NCI-H2196 (cell line): ENCODE measurements around the gene GABRR2.
A peak's percentile ranks its signal among the peaks of the same experiment; 100 is the strongest.
"Not testable (repeated sequence)": the region's sequence is repeated elsewhere in the genome, so short reads cannot be mapped to it uniquely, and the experiment has no call there.

Experiments
- DNase-seq: peaks from one replicate; lab custom pipeline; 2025; ENCODE audit not compliant: unreplicated experiment; lab: John Stamatoyannopoulos, UW

GABRR2 gene

DNA sequence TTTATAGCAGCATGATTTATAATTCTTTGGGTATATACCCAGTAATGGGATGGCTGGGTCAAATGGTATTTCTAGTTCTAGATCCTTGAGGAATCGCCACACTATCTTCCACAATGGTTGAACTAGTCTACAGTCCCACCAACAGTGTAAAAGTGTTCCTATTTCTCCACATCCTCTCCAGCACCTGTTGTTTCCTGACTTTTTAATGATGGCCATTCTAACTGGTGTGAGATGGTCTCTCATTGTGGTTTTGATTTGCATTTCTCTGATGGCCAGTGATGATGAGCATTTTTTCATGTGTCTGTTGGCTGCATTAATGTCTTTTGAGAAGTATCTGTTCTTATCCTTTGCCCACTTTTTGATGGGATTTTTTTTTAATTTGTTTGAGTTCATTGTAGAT, 20.0 kb downstream of the GABRR2 start:
- not testable (repeated sequence) for DNase-seq

DNA sequence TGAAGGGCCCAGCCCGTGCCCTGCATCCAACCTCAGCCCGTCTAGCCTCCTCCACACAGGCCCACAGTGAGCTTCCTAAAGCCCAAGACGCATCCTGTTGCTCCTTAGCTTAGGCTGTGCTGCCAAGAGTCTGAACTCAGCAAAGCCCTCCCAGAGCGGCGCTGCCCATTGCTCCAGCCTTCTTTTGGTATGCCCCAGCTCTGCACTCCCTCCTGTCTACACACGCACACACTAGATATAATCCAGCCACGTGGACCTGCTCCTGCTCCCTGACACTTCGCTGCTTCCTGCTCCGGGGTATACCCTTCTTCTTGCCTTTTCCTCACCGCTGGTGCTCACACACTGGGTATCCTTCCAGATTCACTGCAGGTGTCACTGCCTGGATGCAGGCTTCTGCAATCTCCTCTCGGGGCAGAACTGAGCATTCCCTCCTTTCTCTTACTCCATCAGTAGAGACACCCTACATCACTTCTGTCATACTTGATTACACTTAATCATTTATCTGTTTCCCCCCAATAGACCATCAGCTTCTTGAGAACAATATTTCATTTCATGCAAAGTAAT, 23.8 kb downstream of the GABRR2 start:
- no peak for DNase-seq

DNA sequence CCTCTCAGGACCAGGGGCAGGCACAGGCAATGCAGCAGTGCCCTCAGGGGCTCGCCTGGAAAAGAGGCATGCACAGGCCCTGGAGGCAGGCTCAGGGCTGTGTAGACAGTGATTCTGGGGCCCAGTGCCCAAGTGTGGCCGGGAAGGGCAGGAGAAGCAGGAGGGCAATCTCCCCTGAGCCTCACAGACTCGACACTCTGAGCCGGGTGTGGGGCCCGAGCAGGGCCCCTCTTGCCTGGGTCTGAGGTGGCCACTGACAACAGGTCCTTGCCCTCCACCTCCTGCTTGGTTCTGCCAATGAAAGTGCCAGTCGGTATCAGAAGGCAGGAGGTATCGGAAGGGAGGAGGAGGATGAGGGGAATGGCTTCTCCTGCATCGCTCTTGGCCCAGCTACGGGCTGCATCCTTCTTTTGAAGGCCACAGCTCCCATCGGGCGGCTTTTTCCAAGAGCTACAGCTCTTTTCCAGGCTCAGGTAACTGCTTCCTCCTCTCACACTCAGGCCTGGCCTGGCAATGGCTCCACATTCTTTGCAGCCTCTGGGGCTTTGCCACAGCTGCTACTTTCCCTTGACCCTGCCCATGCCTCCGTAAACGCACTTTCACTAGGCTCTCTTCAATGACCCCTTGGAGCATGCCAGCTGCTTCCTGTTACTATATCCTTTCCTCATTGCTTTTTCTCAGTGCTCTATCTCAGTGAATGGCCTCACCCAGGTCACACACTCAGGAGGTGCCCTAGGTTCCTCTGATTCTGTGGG, 24.5 kb downstream of the GABRR2 start:
- DNase-seq = peak; percentile 11

DNA sequence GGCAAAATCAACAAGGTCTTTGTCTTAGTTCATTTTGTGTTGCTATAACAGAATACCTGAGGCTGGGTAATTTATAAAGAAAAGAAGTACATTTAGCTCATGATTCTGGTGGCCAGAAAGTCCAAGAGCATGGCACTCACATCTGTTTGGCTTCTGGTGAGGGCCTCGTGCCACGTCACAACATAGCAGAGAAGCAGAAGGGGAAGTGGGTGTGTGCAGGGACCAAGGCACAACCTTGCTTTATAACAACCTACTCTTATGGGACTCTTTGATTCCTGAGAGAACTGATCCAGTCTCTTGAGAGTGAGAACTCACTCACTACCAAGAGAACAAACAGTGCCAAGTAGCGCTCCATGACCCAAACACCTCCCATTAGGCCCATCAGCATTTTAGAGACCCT, 25.4 kb downstream of the GABRR2 start:
- DNase-seq = no peak

DNA sequence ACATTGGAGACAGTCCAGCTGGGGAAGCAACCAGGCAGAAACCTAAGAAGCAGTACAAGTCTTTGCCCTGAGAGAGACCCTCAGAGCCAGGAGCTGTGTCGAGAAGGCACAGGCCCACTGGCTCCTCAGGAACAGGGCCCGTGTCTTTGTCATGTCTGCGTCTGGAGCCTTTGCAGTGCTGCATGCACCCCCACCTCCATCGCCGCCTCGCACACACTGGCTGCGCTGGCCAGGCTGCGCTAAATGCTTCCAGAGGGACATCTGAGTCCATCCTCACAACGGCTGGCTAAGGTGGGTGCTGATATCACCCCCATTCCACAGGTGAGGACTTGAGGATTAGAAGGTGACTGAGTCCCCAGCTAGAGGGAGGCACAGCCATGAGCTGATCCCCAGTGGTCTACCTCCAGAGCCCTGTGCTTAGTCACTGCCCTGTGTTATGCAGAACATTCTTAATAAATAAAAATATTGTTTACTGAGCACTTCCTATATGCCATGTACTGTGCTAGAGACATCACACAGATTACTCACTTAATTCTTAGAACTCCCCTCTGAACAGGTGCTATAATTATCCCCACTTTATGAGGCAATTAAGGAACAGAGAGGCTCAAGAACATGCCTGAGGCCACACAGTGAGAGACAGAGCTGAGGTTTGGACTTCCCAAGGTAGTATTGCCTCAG, 27.6 kb downstream of the GABRR2 start:
- no peak for DNase-seq

DNA sequence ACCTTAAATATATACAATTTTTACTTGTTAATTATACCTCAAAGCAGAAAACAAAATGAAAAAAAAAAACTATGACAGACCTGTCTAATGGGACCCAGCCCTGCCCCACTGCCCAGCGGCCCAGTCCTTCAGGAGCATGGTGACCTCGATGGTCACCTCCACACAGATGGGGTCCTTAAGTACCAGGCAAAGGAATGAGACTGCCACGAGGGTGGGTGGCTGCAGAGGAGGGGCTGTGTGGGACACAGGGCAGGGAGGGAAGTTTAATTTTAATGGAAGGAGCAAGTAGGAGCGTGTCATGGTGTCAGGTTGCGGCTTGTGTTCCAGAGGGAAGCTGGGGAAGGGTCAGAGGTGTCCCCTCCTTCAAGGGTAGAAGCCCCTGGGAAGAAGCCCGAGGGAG, 28.6 kb downstream of the GABRR2 start:
- DNase-seq = no peak

DNA sequence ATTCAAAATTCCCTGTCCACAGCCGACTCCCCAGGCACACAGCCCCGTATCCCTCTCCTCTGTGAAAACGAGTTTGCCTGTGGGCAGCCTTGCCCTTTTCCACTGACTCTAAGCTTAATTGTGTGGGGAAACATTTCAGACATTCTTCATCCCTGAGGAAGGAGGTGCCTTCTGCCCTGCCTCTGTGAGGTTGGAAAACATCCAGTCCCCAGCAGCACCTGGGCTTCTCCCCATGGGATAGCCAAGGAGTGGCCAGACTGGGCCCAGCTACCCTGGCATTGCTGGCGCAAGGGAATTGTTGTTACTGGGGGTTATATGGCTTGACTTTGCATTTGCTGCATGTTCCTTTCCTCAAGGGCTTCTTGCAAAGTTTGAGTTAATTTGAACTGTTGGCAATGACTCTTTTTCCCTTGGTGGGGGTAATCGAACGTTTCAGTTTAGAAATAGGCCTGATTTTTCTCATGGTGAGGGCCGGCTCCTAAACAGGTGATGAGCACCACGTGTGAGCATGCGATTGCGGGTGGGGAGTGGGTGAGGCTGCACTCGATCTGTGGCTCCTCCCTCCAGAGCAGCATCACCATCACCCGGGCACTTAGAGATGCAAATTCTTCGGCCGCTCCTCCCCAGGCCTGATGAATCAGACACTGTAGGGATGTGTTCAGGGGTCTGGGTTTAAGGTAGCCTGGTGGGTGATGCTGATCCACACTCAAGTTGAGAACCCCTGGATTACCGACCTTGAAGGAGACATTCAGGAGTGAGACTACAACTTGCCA, 29.9 kb downstream of the GABRR2 start:
- DNase-seq = no peak

DNA sequence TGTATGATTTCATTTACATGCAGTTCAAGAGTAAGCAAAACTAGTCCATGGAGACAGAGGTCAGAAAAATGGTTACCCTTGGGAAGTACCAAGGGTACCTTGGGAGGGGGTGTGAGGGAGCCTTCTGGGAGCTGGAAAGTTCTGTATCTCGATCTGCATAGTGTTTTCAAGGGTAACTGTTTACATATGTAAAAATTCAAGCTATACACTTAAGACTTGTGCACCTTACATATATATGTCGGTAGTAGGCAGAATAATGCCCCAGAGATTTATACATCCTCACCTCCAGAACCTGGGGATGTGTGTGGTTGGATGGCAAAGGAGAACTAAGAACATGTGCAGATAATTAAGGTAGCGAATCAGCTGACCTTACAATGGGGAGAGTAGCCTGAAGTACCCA, 31.0 kb downstream of the GABRR2 start:
- no peak for DNase-seq

DNA sequence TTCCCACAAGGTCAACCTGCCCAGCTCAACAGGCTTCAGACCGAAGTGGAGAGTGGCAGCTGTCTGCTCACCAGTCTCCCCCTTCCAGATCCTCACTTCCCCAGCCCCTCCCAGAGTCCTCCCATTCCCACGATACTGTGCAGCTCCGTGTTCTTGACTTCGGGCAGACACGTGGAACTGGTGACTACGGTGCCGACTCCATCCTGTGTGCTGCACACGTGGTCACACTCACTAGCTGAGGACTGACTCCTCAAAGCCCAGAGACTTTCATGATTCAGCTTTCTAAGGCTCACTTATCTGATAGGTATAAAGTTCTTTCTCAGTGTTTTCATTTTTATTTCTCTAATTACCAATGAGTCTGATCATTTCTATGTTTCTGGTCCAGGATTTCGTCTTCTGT, 32.4 kb downstream of the GABRR2 start:
- DNase-seq = no peak

DNA sequence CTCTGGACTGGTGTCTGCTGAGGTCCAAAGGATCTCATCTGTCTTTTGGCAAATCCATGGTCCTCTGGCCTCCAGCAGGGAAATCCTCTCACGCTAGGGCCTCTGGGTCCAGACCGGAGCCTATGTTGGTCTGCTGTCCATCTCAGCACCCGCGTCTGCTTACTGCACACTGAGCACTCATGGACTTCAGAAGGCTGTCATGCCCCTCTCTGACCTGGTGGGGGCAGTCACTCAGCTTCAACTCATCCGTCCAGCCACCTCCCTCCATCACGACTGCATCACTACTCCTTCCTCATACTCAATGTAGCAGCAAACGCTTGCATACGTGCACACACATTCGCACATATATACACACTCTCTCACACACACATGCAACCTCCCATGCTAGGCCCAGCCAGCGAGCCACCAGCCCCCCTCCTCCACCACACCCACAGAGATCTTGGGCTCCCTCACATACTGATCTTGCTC, 33.3 kb downstream of the GABRR2 start:
- no peak for DNase-seq

DNA sequence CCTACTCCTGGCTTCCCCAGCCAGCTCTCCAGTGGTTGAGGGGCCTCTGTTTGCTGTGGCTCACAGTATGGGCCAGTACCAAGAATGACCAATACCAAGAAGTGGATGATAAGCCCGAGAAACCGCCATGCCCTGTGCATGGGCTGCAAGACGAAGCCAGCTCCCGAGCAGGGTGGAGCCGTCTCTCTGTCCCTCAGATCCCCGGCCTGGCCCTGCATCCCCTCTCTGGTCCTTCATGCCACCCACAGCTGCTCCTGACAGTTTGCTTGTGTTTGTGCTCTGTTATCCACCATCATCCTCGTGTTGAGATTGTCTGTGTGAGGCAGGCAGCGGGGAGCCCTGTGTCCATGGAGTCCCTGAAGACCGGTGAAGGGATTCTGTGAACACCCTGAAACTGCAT, 36.1 kb downstream of the GABRR2 start:
- DNase-seq = no peak

DNA sequence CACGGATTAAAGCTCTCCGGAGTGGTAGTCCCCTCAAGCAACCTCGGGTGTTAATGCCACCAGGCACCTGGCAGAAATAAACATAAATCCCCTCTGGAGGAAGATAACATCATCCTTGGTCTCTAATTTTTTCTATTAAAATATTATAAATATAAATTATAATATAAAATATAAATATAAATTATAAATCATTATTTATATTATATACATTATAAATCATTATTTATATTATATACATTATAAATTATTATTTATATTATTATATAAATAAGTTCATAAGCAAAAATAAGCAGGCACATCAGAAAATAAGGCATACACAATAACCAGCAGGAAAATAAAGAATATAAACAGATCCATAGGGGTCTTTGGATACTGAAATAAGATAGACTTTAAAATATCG, 39.2 kb downstream of the GABRR2 start:
- DNase-seq = no peak

DNA sequence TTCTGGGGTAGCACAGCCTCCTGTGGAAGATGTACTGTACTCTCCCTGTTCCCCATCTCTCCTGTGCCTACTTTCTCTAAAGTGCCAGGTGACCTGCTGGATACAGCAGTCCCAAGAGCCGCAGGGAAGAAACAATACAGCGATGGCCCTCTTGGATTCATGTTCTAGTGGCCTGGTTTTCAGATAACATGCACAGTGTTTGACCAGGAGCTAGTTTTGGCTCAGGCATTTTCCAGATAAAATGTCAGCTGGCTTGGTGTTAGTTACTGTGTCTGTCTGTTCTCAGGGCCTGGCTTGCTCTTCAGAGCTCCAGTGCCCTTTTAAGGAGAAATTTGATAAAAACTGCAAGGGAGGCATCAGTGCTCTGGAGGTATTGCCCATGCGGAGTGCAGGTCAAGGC, 41.3 kb downstream of the GABRR2 start:
- DNase-seq = no peak

DNA sequence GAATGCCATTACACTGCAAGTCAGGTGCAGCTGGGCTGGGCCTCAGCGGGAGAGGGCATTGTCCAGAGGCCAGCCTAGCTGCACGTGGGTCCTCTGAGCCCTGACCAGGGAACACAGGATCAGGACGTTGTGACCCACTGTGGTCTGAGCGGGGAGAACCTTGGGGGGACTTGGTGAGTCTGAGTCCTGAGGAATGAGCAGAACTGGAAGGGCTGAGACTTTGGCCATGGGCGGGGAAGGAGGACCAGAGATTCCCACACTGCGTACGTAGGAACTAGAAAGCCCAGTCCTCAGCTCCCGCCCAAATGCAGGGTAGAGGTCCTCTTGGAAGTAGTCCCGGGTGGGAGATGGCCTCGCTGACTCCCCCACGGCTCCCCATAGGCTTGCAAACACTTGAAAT, 42.5 kb downstream of the GABRR2 start:
- DNase-seq = no peak

DNA sequence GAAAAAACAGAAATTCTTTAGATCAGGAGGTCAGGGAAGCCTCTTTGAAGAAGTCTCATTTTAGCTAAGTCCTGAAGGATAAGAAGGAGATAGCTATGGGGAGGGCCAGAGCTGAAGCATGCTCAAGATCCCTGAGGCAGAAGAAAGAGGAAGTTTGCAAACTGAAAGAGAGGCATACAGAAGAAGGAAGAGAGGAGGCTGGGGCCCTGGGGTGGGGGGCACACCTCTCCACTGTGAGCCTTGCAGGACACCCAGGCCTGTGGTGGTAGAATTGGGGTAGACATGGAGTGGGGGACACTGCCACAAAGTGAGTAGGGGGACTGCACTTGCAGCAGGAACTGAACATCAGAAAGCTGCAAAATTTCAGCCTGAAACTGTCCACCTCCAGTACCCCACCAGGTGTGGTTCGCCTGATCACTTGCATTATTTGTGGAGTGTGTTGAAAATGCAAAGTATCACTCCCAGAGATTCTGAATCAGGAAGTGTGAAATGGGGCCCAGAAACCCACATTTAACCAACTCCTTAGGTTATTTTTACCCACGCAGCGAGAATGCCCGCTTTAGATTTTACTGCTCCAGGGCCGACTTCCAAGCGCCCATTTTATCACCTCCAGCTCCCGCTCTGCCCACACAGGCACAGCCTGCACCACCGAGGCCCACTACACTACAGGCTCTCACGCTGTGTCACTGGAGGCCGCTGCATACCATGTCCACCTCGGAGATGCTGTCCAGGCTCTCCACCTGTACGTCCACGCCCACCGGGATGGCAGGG, 44.0 kb downstream of the GABRR2 start:
- no peak for DNase-seq

DNA sequence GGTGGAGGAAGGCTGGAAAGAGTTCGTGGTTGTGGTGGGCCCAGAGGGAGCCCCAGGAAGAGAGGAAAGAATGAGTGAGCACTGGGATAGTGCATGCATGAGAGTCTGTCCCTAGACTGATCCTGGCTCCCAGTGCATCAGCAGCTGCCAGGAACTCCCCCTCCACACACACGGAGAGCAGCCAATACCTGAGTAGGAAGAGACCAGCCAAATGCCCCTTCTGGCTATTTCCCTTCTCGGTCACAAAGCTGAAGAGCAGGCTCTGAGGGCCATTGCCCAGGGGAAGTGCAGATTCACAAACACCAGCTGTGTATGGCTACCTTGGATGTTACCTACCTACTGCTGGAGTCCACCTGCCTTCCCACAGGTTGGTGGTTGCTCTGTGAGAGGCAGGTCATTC, 45.1 kb downstream of the GABRR2 start:
- DNase-seq = no peak

DNA sequence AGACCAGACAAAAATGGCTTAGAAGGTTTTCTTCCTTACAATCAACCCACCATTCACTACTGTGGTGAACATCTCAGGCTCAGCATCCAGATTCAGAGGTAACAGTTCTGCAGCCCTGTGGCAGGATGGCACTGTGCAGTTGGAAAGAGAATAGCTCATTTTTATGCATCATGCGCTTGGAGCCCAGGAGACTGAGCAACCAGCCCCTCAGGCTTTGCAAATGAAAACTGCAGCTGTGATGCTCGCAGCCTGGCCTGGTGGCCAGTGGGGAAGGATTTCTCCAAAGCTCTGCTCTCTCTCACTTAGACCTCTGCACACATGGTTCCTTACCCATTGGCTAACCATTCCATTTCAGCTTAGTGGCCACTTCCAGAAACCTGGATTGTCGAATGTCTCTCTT, 45.8 kb downstream of the GABRR2 start:
- DNase-seq = no peak

DNA sequence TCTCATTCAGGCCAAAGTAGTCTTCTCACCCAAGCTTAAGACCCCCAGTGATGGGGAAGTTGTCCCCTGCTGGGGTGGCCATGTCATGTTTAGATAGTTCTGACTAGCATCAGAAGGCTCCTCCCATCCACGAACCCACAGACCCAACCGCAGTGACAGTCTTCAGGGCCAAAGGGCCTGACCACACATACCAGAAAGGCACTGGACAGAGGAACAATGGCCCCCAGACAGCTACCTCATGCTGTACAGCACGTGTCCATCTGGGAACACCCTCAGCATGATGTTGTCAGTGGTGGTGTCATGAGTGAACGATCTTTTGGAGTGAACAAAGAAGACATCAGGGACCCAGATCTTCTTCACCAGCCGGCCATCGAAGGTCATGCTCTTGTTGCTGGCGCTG, 46.3 kb downstream of the GABRR2 start:
- DNase-seq = no peak

DNA sequence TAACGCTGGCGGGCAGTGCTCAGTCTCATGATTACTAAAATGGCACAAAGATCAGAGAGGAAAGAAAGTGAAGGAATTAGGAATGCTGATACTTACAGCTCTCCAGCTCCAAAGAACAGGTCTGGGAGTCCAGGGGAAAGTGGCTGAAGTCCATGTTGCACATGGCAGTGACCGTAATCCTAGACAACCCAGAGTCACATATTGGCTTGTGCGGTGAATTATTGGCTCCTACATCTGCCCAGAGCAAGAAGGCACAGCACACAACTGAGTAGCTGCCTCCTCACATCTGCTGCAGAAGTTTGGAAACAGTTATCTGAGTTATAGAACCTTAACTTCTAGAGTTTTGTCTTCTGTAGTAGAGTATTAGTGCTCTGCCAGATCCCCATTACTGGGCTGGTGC, 47.2 kb downstream of the GABRR2 start:
- DNase-seq = no peak

DNA sequence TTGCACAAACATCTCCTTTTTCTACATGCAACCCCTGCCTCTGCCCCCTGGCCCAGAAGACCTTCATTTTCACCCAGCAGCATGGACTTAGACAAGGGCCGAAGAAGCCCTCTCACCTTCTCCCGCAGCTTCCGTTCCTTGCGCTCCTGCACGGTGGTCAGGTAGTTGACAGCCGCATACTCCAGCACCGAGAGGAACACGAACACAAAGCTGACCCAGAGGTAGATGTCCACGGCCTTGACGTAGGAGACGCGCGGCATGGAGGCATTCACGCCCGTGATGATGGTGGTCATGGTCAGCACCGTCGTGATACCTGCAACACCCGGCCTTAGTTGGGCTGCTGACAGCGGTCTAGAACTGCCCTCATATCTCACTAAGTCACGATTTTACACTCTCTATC, 50.8 kb downstream of the GABRR2 start:
- DNase-seq = no peak

DNA sequence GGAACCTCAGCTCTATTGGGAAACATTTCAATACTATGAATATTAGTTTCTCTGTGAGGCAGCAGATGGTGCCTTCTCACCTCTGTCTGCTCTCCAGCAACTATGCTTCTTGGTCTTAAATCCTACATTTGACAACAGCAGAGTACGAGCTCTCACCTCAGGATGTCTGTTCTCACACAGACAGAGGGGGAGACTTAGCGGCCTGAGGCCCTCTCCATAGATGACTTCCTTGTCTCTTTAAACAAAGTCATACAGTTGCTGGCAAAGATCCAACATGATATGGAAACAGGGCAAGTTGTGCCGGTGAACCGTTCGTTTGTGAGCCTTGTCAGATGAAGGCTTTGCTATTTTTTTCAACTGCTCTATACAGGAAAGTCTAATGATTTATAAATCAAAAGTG, 54.3 kb downstream of the GABRR2 start:
- peak; percentile 10 for DNase-seq
